Lower leg skin (tissue), 3 donors: Measurements from ENCODE around the gene TTN.

ENCODE experiments used
- CTCF ChIP-seq, 3 donors: fragments of 450-650 bp; IDR thresholded peaks; one replicate each; pipeline ENCODE4 v1.5.1; 2016; ENCODE audit warnings: antibody characterized with exemption in 3 of 3, mild to moderate bottlenecking in 3 of 3, moderate library complexity in 2 of 3
- POLR2A ChIP-seq, 2 donors: fragments of 450-650 bp; IDR thresholded peaks; one replicate each; pipeline ENCODE4 v1.6.1; 2016 to 2017; ENCODE audit warnings: antibody characterized with exemption in 2 of 2, mild to moderate bottlenecking in 1 of 2, moderate library complexity in 1 of 2

GRCh38 chr2:178761759-178762371 is 45.4 kb downstream of the TTN start:
- TF ChIP-seq CTCF (IDR thresholded peaks at IDR 0.05) (no peak), POLR2A (IDR thresholded peaks at IDR 0.05) (no peak)
